Endothelial cell (in vitro differentiated cells): Measurements from ENCODE around the gene PLPPR2. TPM values are rescaled to one million over a fixed set of nuclear protein-coding genes. Genes with fewer than 3 reads are reported as not detected.
"Not testable (repeated sequence)": the region's sequence is repeated elsewhere in the genome, so short reads cannot be mapped to it uniquely, and the experiment has no call there.

Source experiments
- DNase-seq: peaks from one replicate; pipeline ENCODE4 v3.0.0; 2021; ENCODE audit warnings: low spot score
- H3K27ac Mint-ChIP-seq: one replicate; pipeline ENCODE4 v1.8.0; 2021; ENCODE audit warnings: mixed read lengths, inconsistent platforms; ENCODE audit not compliant: unreplicated experiment
- H3K27me3 Mint-ChIP-seq: one replicate; pipeline ENCODE4 v1.8.0; 2021; ENCODE audit warnings: mild to moderate bottlenecking, moderate library complexity, mixed read lengths, inconsistent platforms; ENCODE audit not compliant: unreplicated experiment
- H3K36me3 Mint-ChIP-seq: one replicate; pipeline ENCODE4 v1.8.0; 2021; ENCODE audit warnings: mild to moderate bottlenecking, low read depth, mixed read lengths, inconsistent platforms; ENCODE audit not compliant: unreplicated experiment
- H3K4me1 Mint-ChIP-seq: one replicate; pipeline ENCODE4 v1.8.0; 2021; ENCODE audit warnings: mild to moderate bottlenecking, mixed read lengths, inconsistent platforms; ENCODE audit not compliant: unreplicated experiment
- H3K4me3 Mint-ChIP-seq: one replicate; pipeline ENCODE4 v1.8.0; 2021; ENCODE audit warnings: mild to moderate bottlenecking, mixed read lengths, inconsistent platforms; ENCODE audit not compliant: unreplicated experiment
- H3K9me3 Mint-ChIP-seq: one replicate; pipeline ENCODE4 v1.8.0; 2021; ENCODE audit warnings: mixed read lengths, inconsistent platforms; ENCODE audit not compliant: unreplicated experiment
- CTCF ChIP-seq: fragments of 200-600 bp; sonication (generic); IDR thresholded peaks from one replicate; pipeline ENCODE4 v1.5.0; 2021; ENCODE audit warnings: antibody characterized with exemption; ENCODE audit not compliant: unreplicated experiment
- total RNA-seq: library from RNA; stranded (reverse); fragmentation: NEBNext Ultra II Directional; extraction: Animal tissue kit (Norgen Biotek cat#: 25700); gene quantifications from one replicate; pipeline ENCODE4 v1.2.1, GENCODE V29; 2021; ENCODE audit not compliant: unreplicated experiment

Gene PLPPR2
- total RNA-seq, 1 donor from 2014 or later, result 13.7 TPM

- Mint-ChIP-seq H3K27ac (no peak overlapping the region), H3K36me3 (peaks cover 20% of the 10 kb centered on the region), H3K4me3 (no peak overlapping the region), H3K9me3 (no peaks in the 10 kb centered on the region), H3K4me1 (no peaks in the 10 kb centered on the region), H3K27me3 (no peaks in the 10 kb centered on the region)
- DNase-seq, result no peak
- no peak for TF ChIP-seq CTCF
Observed at GRCh38 chr19:11330127-11330526, 25.1 kb upstream of the PLPPR2 start.

- H3K36me3 Mint-ChIP-seq, result peaks cover 30% of the 10 kb centered on the region
- H3K9me3 Mint-ChIP-seq, result no peaks in the 10 kb centered on the region
- H3K4me1 Mint-ChIP-seq, result no peaks in the 10 kb centered on the region
- H3K4me3 Mint-ChIP-seq, result peak overlapping the region; percentile 27
- peaks cover 2% of the 10 kb centered on the region for H3K27me3 Mint-ChIP-seq
- no peak for DNase-seq
- H3K27ac Mint-ChIP-seq, result peak overlapping the region; percentile 31
- no peak for TF ChIP-seq CTCF
Observed at GRCh38 chr19:11331502-11331901, 23.7 kb upstream of the PLPPR2 start.

GRCh38 chr19:11332822-11333221, 22.4 kb upstream of the PLPPR2 start:
- H3K4me1 Mint-ChIP-seq, result no peaks in the 10 kb centered on the region
- TF ChIP-seq CTCF, result no peak

GRCh38 chr19:11333838-11334237, 21.4 kb upstream of the PLPPR2 start:
- H3K4me1 Mint-ChIP-seq, H3K4me3 Mint-ChIP-seq, H3K9me3 Mint-ChIP-seq, DNase-seq, H3K27ac Mint-ChIP-seq, H3K27me3 Mint-ChIP-seq: not testable (repeated sequence)
- peaks cover 30% of the 10 kb centered on the region for H3K36me3 Mint-ChIP-seq

More at GRCh38 chr19:11332822-11333221, 22.4 kb upstream of the PLPPR2 start:
- Mint-ChIP-seq H3K4me3 (no peak overlapping the region), H3K9me3 (no peaks in the 10 kb centered on the region), H3K27me3 (peaks cover 2% of the 10 kb centered on the region), H3K36me3 (peaks cover 30% of the 10 kb centered on the region), H3K27ac (no peak overlapping the region)
- no peak for DNase-seq

GRCh38 chr19:11335449-11336146, 19.6 kb upstream of the PLPPR2 start:
- H3K27ac Mint-ChIP-seq, result no peak overlapping the region
- H3K27me3 Mint-ChIP-seq, result peaks cover 4% of the 10 kb centered on the region
- H3K9me3 Mint-ChIP-seq, result no peaks in the 10 kb centered on the region
- no peak for TF ChIP-seq CTCF
- peak overlapping the region; percentile 71 for H3K4me3 Mint-ChIP-seq
- peaks cover 30% of the 10 kb centered on the region for H3K36me3 Mint-ChIP-seq
- H3K4me1 Mint-ChIP-seq, result no peaks in the 10 kb centered on the region
- no peak for DNase-seq
